GM10266 (cell line): ENCODE results near the gene WBP1.

Experiments used
- DNase-seq: peaks from one replicate; pipeline ENCODE4 v3.0.0; 2012; ENCODE audit errors: extremely low spot score
- CTCF ChIP-seq: IDR thresholded peaks from 2 replicates; pipeline ENCODE4 v1.5.1; 2012; ENCODE audit warnings: mild to moderate bottlenecking, low read depth; ENCODE audit not compliant: control insufficient read depth, insufficient read depth; ENCODE audit errors: missing control alignments

WBP1 gene

GRCh38 chr2:74498500-74499266 lies 40.4 kb downstream of the WBP1 start:
- TF ChIP-seq CTCF, result no peak
- DNase-seq, result peak; percentile 47

GRCh38 chr2:74499267-74499939 lies 41.2 kb downstream of the WBP1 start, which contains the start of gene LBX2:
Gene LBX2 (minus strand): TSS chr2:74499603. CDS start chr2:74499537, 66 bp downstream.
- no peak for TF ChIP-seq CTCF
- no peak for DNase-seq

DNA sequence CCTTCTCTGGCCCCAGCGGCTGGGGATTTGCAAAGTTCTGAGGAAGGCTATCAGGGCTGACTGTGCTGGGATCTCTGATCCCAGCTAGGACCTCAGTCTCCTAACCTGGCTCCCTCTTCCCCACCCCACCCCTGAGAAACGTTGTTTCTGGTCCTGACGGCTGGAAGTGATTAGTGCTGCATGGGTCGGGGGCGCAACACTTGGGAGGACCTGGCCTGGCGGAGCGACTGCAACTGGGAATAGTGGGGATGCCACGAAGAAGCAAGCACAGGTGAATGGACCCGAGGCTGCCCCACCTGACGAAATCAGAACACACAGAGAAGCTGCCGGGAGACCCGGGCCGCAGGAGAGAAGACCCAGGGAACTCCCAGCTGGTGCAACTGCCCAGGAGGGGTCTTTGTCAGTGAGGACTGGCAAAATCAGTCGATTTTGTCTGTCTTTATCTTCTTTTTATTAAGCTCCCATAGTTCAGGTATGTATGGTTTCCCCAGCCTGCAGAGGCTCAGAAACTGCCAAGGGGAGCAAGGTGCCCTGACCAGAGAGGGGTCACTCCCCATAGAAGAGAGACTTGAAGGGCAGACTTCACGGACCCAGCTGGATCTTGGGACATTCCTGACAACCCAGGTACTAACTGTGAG lies 41.8 kb downstream of the WBP1 start:
- TF ChIP-seq CTCF, result no peak

DNA sequence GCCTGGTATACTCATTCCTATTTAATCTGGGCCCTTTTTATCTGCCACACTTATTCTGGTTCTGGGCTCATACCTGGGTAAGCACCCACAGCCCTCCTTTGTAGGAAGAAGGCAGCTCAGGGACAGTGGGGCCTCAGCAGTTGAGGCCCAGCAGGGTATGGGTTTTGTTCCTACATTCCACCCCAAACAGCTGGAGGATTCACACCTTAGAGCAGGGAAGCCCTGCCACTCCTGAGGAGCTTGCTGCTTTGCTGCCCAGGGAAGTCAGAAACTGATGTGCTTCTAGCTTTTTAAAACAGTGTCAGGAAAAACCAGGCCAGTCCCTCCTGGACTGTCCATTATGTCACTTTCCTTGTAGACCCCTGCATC lies 42.3 kb downstream of the WBP1 start:
- no peak for DNase-seq
- no peak for TF ChIP-seq CTCF

More for the DNA sequence above, 41.8 kb downstream of the WBP1 start:
- DNase-seq, result no peak

DNA sequence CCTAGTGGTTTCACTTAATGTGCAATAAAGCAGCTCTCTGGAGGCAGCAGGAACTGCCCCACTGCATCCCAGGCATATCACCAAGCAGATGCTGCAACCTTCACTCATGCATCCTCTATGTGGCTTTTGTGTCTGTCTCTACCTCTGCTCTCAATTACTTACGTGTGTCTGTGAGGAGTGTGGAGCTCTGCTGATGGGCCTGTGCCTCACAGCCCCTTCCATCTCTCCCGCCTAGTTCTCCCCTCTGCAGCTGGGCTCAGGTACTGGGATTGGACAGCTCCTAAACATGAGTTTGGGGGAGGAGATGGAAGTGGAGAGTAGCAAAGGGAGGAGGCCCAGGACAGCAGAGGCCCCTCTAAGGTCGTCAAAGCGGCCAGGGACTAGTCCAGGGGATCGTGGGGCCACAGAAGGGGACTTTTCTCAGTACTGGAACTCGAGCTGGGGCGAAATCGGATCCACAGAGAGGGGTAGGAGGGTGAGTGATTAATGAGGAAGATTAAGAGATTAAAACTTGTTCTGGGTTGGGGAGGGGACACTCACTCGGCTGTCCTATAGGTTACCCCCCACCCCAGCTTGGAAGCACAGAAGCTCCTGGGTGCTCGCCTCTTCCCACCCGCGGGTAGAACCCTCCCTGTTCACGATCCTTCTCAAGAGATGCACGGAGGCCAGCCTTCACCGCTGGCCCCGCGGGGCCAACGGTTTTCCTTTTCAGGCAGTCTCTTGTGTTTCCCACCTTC lies 43.3 kb downstream of the WBP1 start:
- TF ChIP-seq CTCF, result no peak

DNA sequence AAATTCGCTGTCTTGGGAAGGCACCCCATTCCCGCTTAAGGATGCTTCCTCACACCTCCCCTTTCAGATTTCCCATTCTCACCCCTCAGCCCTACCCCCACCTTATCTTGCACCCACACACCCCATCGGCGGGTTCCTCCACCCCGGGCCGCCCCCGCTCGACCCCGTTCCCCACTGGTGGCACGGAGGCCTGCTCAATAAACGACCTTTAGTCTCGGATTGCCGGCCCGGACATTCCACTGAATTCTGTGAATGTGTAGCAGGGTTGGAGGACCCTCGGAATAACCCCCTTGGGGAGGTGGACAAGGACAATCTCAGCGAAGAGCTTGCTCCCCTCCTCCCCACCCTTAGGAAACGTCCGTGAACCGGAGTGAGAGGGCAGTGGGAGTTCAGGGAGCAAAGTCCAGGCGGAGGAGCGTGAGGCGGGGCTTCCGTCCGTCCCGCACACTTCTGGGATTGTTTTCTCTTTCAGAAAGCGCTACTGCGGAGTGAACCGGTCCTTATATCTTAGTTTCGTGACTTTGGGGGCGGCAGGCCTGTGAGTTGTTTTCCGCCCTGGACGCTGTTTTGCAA lies 44.0 kb downstream of the WBP1 start:
- peak; percentile 32 for DNase-seq

More for the DNA sequence above, 43.3 kb downstream of the WBP1 start:
- DNase-seq, result no peak

More for the DNA sequence above, 44.0 kb downstream of the WBP1 start:
- TF ChIP-seq CTCF, result no peak
